HepG2 (cell line): ENCODE data around the gene MICB. TPM values are rescaled to one million over a fixed set of nuclear protein-coding genes. Genes with fewer than 3 reads are reported as not detected.
A peak's percentile ranks its signal among the peaks of the same experiment; 100 is the strongest.

Experiments
- AGO2 ChIP-seq: fragments of 200-400 bp; formaldehyde crosslinking; optimal IDR thresholded peaks from 2 replicates; pipeline ENCODE3; 2017; ENCODE audit warnings: mild to moderate bottlenecking, low read depth, low read length, moderate library complexity
- HOXA3 ChIP-seq: sonication (generic); formaldehyde crosslinking; IDR thresholded peaks from 2 replicates; pipeline ENCODE4 v1.5.0; 2020; ENCODE audit warnings: missing genetic modification reagents
- KAT8 ChIP-seq: IDR thresholded peaks from 2 replicates; pipeline ENCODE4 v1.6.1; 2016; ENCODE audit warnings: missing genetic modification reagents, missing compliant biosample characterization
- KLF6 ChIP-seq: IDR thresholded peaks from 2 replicates; pipeline ENCODE4 v1.8.0; 2016; ENCODE audit warnings: missing biosample characterization, missing genetic modification reagents
- MBNL3 ChIP-seq: fragments of 250-450 bp; sonication (Bioruptor Pico); conservative IDR thresholded peaks from 2 replicates; pipeline ENCODE4 v1.8.0; 2022; ENCODE audit warnings: mild to moderate bottlenecking, inconsistent platforms
- NFE2 ChIP-seq: sonication (generic); formaldehyde crosslinking; IDR thresholded peaks from 2 replicates; pipeline ENCODE4 v1.4.0; 2020; ENCODE audit warnings: missing genetic modification reagents
- POLR2A ChIP-seq, 2 experiments: IDR thresholded peaks; 2 replicates each; pipeline ENCODE4 v1.6.1; 2011; ENCODE audit warnings: low read depth in 2 of 2, low read length in 2 of 2, mild to moderate bottlenecking in 1 of 2, moderate library complexity in 1 of 2; ENCODE audit not compliant: insufficient read depth in 1 of 2
- RFX1 ChIP-seq: fragments of 450-650 bp; IDR thresholded peaks from 2 replicates; pipeline ENCODE4 v1.6.1; 2017
- SNAI1 ChIP-seq: sonication (generic); formaldehyde crosslinking; IDR thresholded peaks from 2 replicates; pipeline ENCODE4 v1.5.0; 2020; ENCODE audit warnings: mild to moderate bottlenecking, missing genetic modification reagents, borderline replicate concordance
- SOX13 ChIP-seq, 3 experiments: fragments of 450-650 bp in 1 of 3; sonication (generic) in 1 of 3; formaldehyde crosslinking in 1 of 3; IDR thresholded peaks in 2 of 3; conservative IDR thresholded peaks in 1 of 3; 2 replicates each; pipeline versions ENCODE4 v1.5.0 to v1.6.1; 2016 to 2020; ENCODE audit warnings: antibody characterized with exemption in 1 of 3, mild to moderate bottlenecking in 1 of 3, missing compliant biosample characterization in 1 of 3, missing genetic modification reagents in 1 of 3, moderate library complexity in 1 of 3
- THAP11 ChIP-seq: IDR thresholded peaks from 2 replicates; pipeline ENCODE4 v1.6.1; 2016; ENCODE audit warnings: missing biosample characterization, missing genetic modification reagents
- ZBTB8A ChIP-seq: sonication (generic); formaldehyde crosslinking; IDR thresholded peaks from 2 replicates; pipeline ENCODE4 v1.4.0; 2020; ENCODE audit warnings: mild to moderate bottlenecking, low read depth, missing genetic modification reagents, borderline replicate concordance
- ZNF10 ChIP-seq: sonication (generic); formaldehyde crosslinking; IDR thresholded peaks from 2 replicates; pipeline ENCODE4 v1.4.0; 2020; ENCODE audit warnings: mild to moderate bottlenecking, low read depth, missing genetic modification reagents, borderline replicate concordance
- ZNF121 ChIP-seq: sonication (generic); formaldehyde crosslinking; IDR thresholded peaks from 2 replicates; pipeline ENCODE4 v1.5.0; 2020; ENCODE audit warnings: mild to moderate bottlenecking, missing genetic modification reagents
- ZNF75D ChIP-seq: sonication (generic); formaldehyde crosslinking; IDR thresholded peaks from 2 replicates; pipeline ENCODE4 v1.8.1; 2023; ENCODE audit warnings: missing genetic modification reagents, mild to moderate bottlenecking, borderline replicate concordance
- polyA plus RNA-seq, 8 experiments: library from polyadenylated mRNA; depleted of rRNA in 3 of 8; stranded (reverse) in 7 of 8; unstranded in 1 of 8; fragments of >200 nt; fragmentation: Illumina TruSeq in 4 of 8; extraction: Trizol in 4 of 8; gene quantifications; 2 replicates each; pipeline versions ENCODE4 v1.2.1 to v1.2.3, GENCODE V29; 2011 to 2016; ENCODE audit warnings: low read depth in 4 of 8, missing spikeins in 1 of 8, mixed read lengths in 1 of 8; ENCODE audit not compliant: insufficient read depth in 1 of 8
- total RNA-seq, 5 experiments: library from RNA; depleted of rRNA; stranded (reverse); fragments of >200 nt; fragmentation: Illumina TruSeq; extraction: Trizol; gene quantifications; 2 replicates each; pipeline ENCODE4 v1.2.3, GENCODE V29; 2016; ENCODE audit warnings: low read depth in 1 of 5
- TF ChIP-seq, protein P1 (sequence below), 2 experiments: fragments of 450-650 bp in 1 of 2; sonication (generic) in 1 of 2; formaldehyde crosslinking; IDR thresholded peaks; 2 replicates each; pipeline versions ENCODE4 v1.5.0 to v1.8.0; 2020 to 2022; ENCODE audit warnings: mild to moderate bottlenecking in 1 of 2, missing genetic modification reagents in 1 of 2
- TF ChIP-seq, protein P2 (sequence below): IDR thresholded peaks from 2 replicates; pipeline ENCODE4 v1.6.1; 2016; ENCODE audit warnings: low read depth
- TF ChIP-seq, protein P3 (sequence below): sonication (generic); formaldehyde crosslinking; IDR thresholded peaks from 2 replicates; pipeline ENCODE4 v1.5.1; 2020; ENCODE audit warnings: mild to moderate bottlenecking, missing genetic modification reagents
- TF ChIP-seq, protein P4 (sequence below): IDR thresholded peaks from 2 replicates; pipeline ENCODE4 v1.6.1; 2016; ENCODE audit warnings: mild to moderate bottlenecking
- TF ChIP-seq, protein P5 (sequence below): IDR thresholded peaks from 2 replicates; pipeline ENCODE4 v1.6.1; 2016; ENCODE audit warnings: missing compliant biosample characterization, missing genetic modification reagents, borderline replicate concordance

Gene MICB
- total and polyA plus RNA-seq, 2 of the 13 experiments (the other 11 are each of a cell fraction or from before 2014, with no cell fraction given) = 12.5 to 12.8 TPM

DNA sequence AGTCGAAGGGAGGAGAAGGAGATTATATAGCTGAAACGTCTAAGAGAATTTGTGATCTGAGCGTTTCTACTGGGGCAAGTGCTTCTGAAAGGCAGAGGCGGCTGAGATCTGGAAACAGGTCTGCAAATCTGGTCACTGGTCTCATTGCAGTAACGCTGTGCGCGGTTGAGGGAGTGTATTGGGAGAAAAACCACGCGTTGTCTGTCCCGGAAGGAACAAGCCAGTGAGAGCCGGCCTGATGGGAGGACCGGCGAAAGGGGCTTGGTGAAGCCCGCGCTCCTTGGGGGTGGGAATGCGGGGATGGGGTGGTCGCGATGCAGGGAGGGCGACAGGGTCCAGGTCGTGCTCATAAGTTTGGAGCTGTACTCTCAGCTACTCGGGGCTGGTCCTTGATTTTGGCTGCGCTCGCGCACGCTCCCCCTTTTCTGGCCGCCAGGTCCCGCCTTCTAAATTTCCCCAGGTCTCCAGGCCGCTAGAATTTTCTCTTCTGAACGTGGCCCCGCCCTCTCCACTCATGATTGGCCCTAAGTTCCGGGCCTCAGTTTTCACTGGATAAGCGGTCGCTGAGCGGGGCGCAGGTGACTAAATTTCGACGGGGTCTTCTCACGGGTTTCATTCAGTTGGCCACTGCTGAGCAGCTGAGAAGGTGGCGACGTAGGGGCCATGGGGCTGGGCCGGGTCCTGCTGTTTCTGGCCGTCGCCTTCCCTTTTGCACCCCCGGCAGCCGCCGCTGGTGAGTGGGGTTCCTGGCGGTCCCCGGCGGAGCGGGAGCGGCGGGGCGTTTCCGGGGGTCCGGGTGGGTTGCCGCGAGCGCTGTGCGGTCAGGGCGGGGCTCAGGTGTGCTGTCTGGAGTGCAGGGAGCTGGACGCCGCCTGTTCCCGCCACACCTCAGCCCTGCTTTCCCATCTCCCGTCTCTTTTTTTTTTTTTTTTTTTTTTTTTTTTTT, at the start of gene MICB (continued):
- TF ChIP-seq, protein P1, sequence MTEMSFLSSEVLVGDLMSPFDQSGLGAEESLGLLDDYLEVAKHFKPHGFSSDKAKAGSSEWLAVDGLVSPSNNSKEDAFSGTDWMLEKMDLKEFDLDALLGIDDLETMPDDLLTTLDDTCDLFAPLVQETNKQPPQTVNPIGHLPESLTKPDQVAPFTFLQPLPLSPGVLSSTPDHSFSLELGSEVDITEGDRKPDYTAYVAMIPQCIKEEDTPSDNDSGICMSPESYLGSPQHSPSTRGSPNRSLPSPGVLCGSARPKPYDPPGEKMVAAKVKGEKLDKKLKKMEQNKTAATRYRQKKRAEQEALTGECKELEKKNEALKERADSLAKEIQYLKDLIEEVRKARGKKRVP (CRISPR knock-in tag; IDR thresholded peaks at IDR 0.05) = no peak
- TF ChIP-seq, protein P2, sequence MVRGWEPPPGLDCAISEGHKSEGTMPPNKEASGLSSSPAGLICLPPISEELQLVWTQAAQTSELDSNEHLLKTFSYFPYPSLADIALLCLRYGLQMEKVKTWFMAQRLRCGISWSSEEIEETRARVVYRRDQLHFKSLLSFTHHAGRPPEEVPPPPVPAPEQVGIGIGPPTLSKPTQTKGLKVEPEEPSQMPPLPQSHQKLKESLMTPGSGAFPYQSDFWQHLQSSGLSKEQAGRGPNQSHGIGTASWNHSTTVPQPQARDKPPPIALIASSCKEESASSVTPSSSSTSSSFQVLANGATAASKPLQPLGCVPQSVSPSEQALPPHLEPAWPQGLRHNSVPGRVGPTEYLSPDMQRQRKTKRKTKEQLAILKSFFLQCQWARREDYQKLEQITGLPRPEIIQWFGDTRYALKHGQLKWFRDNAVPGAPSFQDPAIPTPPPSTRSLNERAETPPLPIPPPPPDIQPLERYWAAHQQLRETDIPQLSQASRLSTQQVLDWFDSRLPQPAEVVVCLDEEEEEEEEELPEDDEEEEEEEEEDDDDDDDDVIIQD (CRISPR knock-in tag) = no peak
- no peak for TF ChIP-seq RFX1
- TF ChIP-seq POLR2A (IDR thresholded peaks at IDR 0.05; ENCODE audit: insufficient read depth in 1 of 2, low read depth in 2 of 2, low read length in 2 of 2) = peak in 1 of 2 experiments; percentile 59; a peak in 2 of 4 replicates
- TF ChIP-seq, protein P3, sequence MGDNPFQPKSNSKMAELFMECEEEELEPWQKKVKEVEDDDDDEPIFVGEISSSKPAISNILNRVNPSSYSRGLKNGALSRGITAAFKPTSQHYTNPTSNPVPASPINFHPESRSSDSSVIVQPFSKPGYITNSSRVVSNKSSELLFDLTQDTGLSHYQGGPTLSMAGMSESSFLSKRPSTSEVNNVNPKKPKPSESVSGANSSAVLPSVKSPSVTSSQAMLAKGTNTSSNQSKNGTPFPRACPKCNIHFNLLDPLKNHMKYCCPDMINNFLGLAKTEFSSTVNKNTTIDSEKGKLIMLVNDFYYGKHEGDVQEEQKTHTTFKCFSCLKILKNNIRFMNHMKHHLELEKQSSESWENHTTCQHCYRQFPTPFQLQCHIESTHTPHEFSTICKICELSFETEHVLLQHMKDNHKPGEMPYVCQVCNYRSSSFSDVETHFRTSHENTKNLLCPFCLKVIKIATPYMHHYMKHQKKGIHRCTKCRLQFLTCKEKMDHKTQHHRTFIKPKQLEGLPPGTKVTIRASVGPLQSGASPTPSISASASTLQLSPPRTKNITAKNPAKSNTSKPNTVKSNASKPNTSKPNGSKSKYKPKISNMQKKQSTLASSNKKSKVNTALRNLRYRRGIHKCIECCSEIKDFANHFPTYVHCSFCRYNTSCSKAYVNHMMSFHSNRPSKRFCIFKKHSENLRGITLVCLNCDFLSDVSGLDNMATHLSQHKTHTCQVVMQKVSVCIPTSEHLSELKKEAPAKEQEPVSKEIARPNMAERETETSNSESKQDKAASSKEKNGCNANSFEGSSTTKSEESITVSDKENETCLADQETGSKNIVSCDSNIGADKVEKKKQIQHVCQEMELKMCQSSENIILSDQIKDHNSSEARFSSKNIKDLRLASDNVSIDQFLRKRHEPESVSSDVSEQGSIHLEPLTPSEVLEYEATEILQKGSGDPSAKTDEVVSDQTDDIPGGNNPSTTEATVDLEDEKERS = peak; percentile 64; the same call in 1 of the 2 replicates
- TF ChIP-seq, protein P4, sequence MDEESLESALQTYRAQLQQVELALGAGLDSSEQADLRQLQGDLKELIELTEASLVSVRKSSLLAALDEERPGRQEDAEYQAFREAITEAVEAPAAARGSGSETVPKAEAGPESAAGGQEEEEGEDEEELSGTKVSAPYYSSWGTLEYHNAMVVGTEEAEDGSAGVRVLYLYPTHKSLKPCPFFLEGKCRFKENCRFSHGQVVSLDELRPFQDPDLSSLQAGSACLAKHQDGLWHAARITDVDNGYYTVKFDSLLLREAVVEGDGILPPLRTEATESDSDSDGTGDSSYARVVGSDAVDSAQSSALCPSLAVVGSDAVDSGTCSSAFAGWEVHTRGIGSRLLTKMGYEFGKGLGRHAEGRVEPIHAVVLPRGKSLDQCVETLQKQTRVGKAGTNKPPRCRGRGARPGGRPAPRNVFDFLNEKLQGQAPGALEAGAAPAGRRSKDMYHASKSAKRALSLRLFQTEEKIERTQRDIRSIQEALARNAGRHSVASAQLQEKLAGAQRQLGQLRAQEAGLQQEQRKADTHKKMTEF (CRISPR knock-in tag) = peak; percentile 53; the same call in 1 of the 2 replicates
- no peak for TF ChIP-seq ZNF121 (CRISPR knock-in tag)
- no peak for TF ChIP-seq NFE2 (CRISPR knock-in tag)
- TF ChIP-seq ZBTB8A (CRISPR knock-in tag) = no peak
- TF ChIP-seq THAP11 (CRISPR knock-in tag) = no peak
- TF ChIP-seq SOX13 (IDR thresholded peaks at IDR 0.05) = no peak
- peak in 1 of 2 experiments; percentile 4; a peak in 1 of 4 replicates for TF ChIP-seq SOX13 (CRISPR knock-in tag; conservative IDR thresholded peaks at IDR 0.05 in 1 of 2, IDR thresholded peaks at IDR 0.05 in 1 of 2)
- no peak for TF ChIP-seq MBNL3 (CRISPR knock-in tag)
- 0 out of 2 replicates have a peak, but pooled peaks have one; percentile 72 for TF ChIP-seq SNAI1 (CRISPR knock-in tag)
- TF ChIP-seq ZNF75D (CRISPR knock-in tag) = no peak
- TF ChIP-seq KAT8 (CRISPR knock-in tag) = peak; percentile 33; the same call in 1 of the 2 replicates
- no peak for TF ChIP-seq AGO2
- TF ChIP-seq, protein P5, sequence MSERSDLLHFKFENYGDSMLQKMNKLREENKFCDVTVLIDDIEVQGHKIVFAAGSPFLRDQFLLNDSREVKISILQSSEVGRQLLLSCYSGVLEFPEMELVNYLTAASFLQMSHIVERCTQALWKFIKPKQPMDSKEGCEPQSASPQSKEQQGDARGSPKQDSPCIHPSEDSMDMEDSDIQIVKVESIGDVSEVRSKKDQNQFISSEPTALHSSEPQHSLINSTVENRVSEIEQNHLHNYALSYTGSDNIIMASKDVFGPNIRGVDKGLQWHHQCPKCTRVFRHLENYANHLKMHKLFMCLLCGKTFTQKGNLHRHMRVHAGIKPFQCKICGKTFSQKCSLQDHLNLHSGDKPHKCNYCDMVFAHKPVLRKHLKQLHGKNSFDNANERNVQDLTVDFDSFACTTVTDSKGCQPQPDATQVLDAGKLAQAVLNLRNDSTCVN (CRISPR knock-in tag) = no peak
- no peak for TF ChIP-seq KLF6 (CRISPR knock-in tag)
- no peak; the same call in 1 of the 2 replicates for TF ChIP-seq HOXA3 (CRISPR knock-in tag)
- no peak for TF ChIP-seq ZNF10 (CRISPR knock-in tag)
